Gastroesophageal sphincter (tissue), 4 donors: ENCODE measurements around the gene CIITA. TPM values are rescaled to one million over a fixed set of nuclear protein-coding genes. Genes with fewer than 3 reads are reported as not detected.
A peak's percentile ranks its signal among the peaks of the same experiment; 100 is the strongest.
"Not testable (repeated sequence)": the region's sequence is repeated elsewhere in the genome, so short reads cannot be mapped to it uniquely, and the experiment has no call there.

ENCODE experiments used
- ATAC-seq: fragments of 150-250 bp; one replicate; pipeline ENCODE4 v1.9.1; 2016; ENCODE audit warnings: mild to moderate bottlenecking, moderate library complexity
- H3K27ac ChIP-seq, 4 donors: fragments of 200-600 bp; sonication (generic) in 3 of 4; 1 replicate in 3 of 4; 2 replicates in 1 of 4; pipeline ENCODE4 v1.5.1; 2016 to 2019
- H3K27me3 ChIP-seq: fragments of 200-600 bp; sonication (generic); one replicate; pipeline ENCODE4 v1.5.1; 2019
- H3K36me3 ChIP-seq, 2 donors: fragments of 200-600 bp; sonication (generic); one replicate each; pipeline ENCODE4 v1.5.1; 2019; ENCODE audit warnings: control low read depth in 1 of 2
- H3K4me1 ChIP-seq, 3 donors: fragments of 200-600 bp; sonication (generic); 1 replicate in 2 of 3; 2 replicates in 1 of 3; pipeline ENCODE4 v1.5.1; 2016 to 2019; ENCODE audit warnings: control low read depth in 2 of 3
- H3K4me3 ChIP-seq, 2 donors: fragments of 200-600 bp; sonication (generic); one replicate each; pipeline ENCODE4 v1.5.1; 2019; ENCODE audit warnings: mild to moderate bottlenecking in 1 of 2, moderate library complexity in 1 of 2
- H3K9me3 ChIP-seq, 3 donors: fragments of 200-600 bp; sonication (generic); one replicate each; pipeline ENCODE4 v1.5.1; 2017 to 2019; ENCODE audit warnings: control low read depth in 2 of 3
- EP300 ChIP-seq: sonication (generic); formaldehyde crosslinking; IDR thresholded peaks from one replicate; pipeline ENCODE4 v1.6.1; 2017; ENCODE audit warnings: antibody characterized with exemption, mild to moderate bottlenecking
- POLR2A ChIP-seq, 2 donors: fragments of 450-650 bp; IDR thresholded peaks; one replicate each; pipeline ENCODE4 v1.6.1; 2017; ENCODE audit warnings: antibody characterized with exemption in 2 of 2, mild to moderate bottlenecking in 2 of 2, moderate library complexity in 1 of 2
- POLR2AphosphoS5 ChIP-seq: sonication (generic); formaldehyde crosslinking; IDR thresholded peaks from one replicate; pipeline ENCODE4 v1.6.1; 2017; ENCODE audit warnings: antibody characterized with exemption
- WGBS, 2 donors: methylation state at CpG; one replicate each; pipeline ENCODE4 v1.1.5; 2018; ENCODE audit warnings: low coverage in 1 of 2; 5-methylcytosine and 5-hydroxymethylcytosine counted together
- total RNA-seq, 4 donors: library from RNA; depleted of rRNA; stranded (reverse); fragments of >200 nt; gene quantifications; one replicate each; pipeline ENCODE4 v1.1.0, GENCODE V29; 2016
- TF ChIP-seq, protein P1 (sequence below), 4 experiments: fragments of 200-600 bp in 2 of 4; fragments of 450-650 bp in 2 of 4; sonication (generic) in 1 of 4; IDR thresholded peaks; one replicate each; pipeline ENCODE4 v1.5.1; 2017 to 2019; ENCODE audit warnings: antibody characterized with exemption in 4 of 4, mild to moderate bottlenecking in 2 of 4, moderate library complexity in 2 of 4

The CIITA gene, protein sequence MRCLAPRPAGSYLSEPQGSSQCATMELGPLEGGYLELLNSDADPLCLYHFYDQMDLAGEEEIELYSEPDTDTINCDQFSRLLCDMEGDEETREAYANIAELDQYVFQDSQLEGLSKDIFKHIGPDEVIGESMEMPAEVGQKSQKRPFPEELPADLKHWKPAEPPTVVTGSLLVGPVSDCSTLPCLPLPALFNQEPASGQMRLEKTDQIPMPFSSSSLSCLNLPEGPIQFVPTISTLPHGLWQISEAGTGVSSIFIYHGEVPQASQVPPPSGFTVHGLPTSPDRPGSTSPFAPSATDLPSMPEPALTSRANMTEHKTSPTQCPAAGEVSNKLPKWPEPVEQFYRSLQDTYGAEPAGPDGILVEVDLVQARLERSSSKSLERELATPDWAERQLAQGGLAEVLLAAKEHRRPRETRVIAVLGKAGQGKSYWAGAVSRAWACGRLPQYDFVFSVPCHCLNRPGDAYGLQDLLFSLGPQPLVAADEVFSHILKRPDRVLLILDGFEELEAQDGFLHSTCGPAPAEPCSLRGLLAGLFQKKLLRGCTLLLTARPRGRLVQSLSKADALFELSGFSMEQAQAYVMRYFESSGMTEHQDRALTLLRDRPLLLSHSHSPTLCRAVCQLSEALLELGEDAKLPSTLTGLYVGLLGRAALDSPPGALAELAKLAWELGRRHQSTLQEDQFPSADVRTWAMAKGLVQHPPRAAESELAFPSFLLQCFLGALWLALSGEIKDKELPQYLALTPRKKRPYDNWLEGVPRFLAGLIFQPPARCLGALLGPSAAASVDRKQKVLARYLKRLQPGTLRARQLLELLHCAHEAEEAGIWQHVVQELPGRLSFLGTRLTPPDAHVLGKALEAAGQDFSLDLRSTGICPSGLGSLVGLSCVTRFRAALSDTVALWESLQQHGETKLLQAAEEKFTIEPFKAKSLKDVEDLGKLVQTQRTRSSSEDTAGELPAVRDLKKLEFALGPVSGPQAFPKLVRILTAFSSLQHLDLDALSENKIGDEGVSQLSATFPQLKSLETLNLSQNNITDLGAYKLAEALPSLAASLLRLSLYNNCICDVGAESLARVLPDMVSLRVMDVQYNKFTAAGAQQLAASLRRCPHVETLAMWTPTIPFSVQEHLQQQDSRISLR
- total RNA-seq, result 10 to 100 TPM in 1 of 4 donors, 1 to 10 TPM in 3; 4.3 to 26.5 (median 7.4) TPM

DNA sequence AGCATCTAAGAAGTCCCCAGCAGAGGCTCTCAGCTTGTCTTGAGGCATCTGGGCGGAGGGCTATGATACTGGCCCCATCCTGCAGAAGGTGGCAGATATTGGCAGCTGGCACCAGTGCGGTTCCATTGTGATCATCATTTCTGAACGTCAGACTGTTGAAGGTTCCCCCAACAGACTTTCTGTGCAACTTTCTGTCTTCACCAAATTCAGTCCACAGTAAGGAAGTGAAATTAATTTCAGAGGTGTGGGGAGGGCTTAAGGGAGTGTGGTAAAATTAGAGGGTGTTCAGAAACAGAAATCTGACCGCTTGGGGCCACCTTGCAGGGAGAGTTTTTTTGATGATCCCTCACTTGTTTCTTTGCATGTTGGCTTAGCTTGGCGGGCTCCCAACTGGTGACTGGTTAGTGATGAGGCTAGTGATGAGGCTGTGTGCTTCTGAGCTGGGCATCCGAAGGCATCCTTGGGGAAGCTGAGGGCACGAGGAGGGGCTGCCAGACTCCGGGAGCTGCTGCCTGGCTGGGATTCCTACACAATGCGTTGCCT is at the start of gene CIITA:
Gene CIITA, plus strand, starts transcription at position 404 of the 543 bp plus-strand sequence. Its CDS starts 129 bp downstream, at position 533.
- Histone ChIP-seq H3K4me3 (peak within 1 kb of the TSS in 1 of 2 donors; percentile 16), H3K27ac (peak within 1 kb of the TSS in 2 of 4 donors; percentile 14 to 43), H3K36me3 (no peaks in the 10 kb centered on the region), H3K9me3 (no peaks in the 10 kb centered on the region), H3K4me1 (peaks cover 0 to 22% (median 7%) of the 10 kb centered on the region in 3 donors), H3K27me3 (peaks cover 88% of the 10 kb centered on the region)
- ATAC-seq, result peak; percentile 54
- TF ChIP-seq EP300 (no peak), POLR2AphosphoS5 (no peak), POLR2A (IDR thresholded peaks at IDR 0.05) (no peak)
- TF ChIP-seq, protein P1, sequence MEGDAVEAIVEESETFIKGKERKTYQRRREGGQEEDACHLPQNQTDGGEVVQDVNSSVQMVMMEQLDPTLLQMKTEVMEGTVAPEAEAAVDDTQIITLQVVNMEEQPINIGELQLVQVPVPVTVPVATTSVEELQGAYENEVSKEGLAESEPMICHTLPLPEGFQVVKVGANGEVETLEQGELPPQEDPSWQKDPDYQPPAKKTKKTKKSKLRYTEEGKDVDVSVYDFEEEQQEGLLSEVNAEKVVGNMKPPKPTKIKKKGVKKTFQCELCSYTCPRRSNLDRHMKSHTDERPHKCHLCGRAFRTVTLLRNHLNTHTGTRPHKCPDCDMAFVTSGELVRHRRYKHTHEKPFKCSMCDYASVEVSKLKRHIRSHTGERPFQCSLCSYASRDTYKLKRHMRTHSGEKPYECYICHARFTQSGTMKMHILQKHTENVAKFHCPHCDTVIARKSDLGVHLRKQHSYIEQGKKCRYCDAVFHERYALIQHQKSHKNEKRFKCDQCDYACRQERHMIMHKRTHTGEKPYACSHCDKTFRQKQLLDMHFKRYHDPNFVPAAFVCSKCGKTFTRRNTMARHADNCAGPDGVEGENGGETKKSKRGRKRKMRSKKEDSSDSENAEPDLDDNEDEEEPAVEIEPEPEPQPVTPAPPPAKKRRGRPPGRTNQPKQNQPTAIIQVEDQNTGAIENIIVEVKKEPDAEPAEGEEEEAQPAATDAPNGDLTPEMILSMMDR (IDR thresholded peaks at IDR 0.05), result no peak
- WGBS, 2 donors, result 35 to 40% methylated on average over 1 to 7 of the region's 9 CpGs

GRCh38 chr16:10827691-10828341 is 49.2 kb upstream of the CIITA start:
- Histone ChIP-seq H3K27ac (peak overlapping the region; percentile 86 to 97 (median 92)), H3K9me3 (no peaks in the 10 kb centered on the region), H3K27me3 (no peaks in the 10 kb centered on the region), H3K4me3 (peak overlapping the region in 1 of 2 donors; percentile 24), H3K36me3 (no peaks in the 10 kb centered on the region), H3K4me1 (peaks cover 7 to 36% (median 16%) of the 10 kb centered on the region in 3 donors)
- peak; percentile 81 for ATAC-seq
- 2 to 3% methylated on average over 6 to 7 of the region's 11 CpGs for WGBS, 2 donors
- peak; percentile 89 for TF ChIP-seq POLR2AphosphoS5
- TF ChIP-seq, protein P1 (IDR thresholded peaks at IDR 0.05), result peak in 1 of 4 experiments; percentile 5
- TF ChIP-seq POLR2A (IDR thresholded peaks at IDR 0.05), result peak; percentile 9 to 17
- no peak for TF ChIP-seq EP300

- H3K27ac ChIP-seq, result peak overlapping the region; percentile 5 to 97 (median 89)
- TF ChIP-seq EP300 (no peak), POLR2A (IDR thresholded peaks at IDR 0.05) (no peak), POLR2AphosphoS5 (peak; percentile 99)
- TF ChIP-seq, protein P1 (IDR thresholded peaks at IDR 0.05), result peak in 1 of 4 experiments; percentile 6
- no peaks in the 10 kb centered on the region for H3K27me3 ChIP-seq
- peak; percentile 85 for ATAC-seq
- 0% methylated on average over 6 of the region's 17 CpGs; no CpG with 5 or more reads in 1 of the 2 donors for WGBS, 2 donors
- H3K4me1 ChIP-seq, result peaks cover 7 to 36% (median 16%) of the 10 kb centered on the region in 3 donors
- H3K36me3 ChIP-seq, result no peaks in the 10 kb centered on the region
- H3K4me3 ChIP-seq, result peak overlapping the region in 1 of 2 donors; percentile 24
- H3K9me3 ChIP-seq, result no peaks in the 10 kb centered on the region
Measured at GRCh38 chr16:10828851-10829366, 48.1 kb upstream of the CIITA start.

GRCh38 chr16:10829390-10830098 is 47.5 kb upstream of the CIITA start:
- not testable (repeated sequence) for H3K36me3 ChIP-seq, H3K4me3 ChIP-seq, H3K27me3 ChIP-seq, ATAC-seq, H3K9me3 ChIP-seq
- 18 to 45% methylated on average over 6 to 18 of the region's 18 CpGs for WGBS, 2 donors
- H3K27ac ChIP-seq, result peak overlapping the region; percentile 5 to 97 (median 89)
- peaks cover 7 to 36% (median 16%) of the 10 kb centered on the region in 3 donors for H3K4me1 ChIP-seq

- Histone ChIP-seq H3K27ac (peak overlapping the region in 3 of 4 donors; percentile 86 to 97 (median 92)), H3K4me1 (peaks cover 7 to 36% (median 16%) of the 10 kb centered on the region in 3 donors)
- H3K4me3 ChIP-seq, H3K9me3 ChIP-seq, H3K36me3 ChIP-seq, H3K27me3 ChIP-seq, ATAC-seq: not testable (repeated sequence)
Measured at GRCh38 chr16:10830240-10830639, 46.8 kb upstream of the CIITA start.
